GM23338 (cell line): ENCODE data around the gene ITGA4.

Experiments
- CREB1 ChIP-seq: fragments of 250-450 bp; sonication (Bioruptor Pico); IDR thresholded peaks from 2 replicates; pipeline ENCODE4 v1.5.0; 2020; ENCODE audit warnings: low read depth, mild to moderate bottlenecking, moderate library complexity
- EZH2 ChIP-seq: fragments of 200-600 bp; sonication (generic); IDR thresholded peaks from one replicate; pipeline ENCODE4 v1.8.0; 2017; ENCODE audit warnings: antibody characterized with exemption, mild to moderate bottlenecking, low read depth; ENCODE audit not compliant: unreplicated experiment
- EZH2phosphoT487 ChIP-seq: fragments of 200-600 bp; sonication (generic); IDR thresholded peaks from one replicate; pipeline ENCODE4 v1.8.1; 2018; ENCODE audit warnings: antibody characterized with exemption; ENCODE audit not compliant: unreplicated experiment
- JUNB ChIP-seq: IDR thresholded peaks from one replicate; pipeline ENCODE4 v1.6.1; 2016; ENCODE audit warnings: antibody characterized with exemption; ENCODE audit not compliant: unreplicated experiment
- NANOG ChIP-seq: IDR thresholded peaks from 2 replicates; pipeline ENCODE4 v1.6.1; 2016; ENCODE audit warnings: antibody characterized with exemption, borderline replicate concordance
- POLR2AphosphoS5 ChIP-seq: IDR thresholded peaks from 2 replicates; pipeline ENCODE4 v1.6.1; 2016; ENCODE audit warnings: antibody characterized with exemption, low read depth
- STAT1 ChIP-seq: IDR thresholded peaks from one replicate; pipeline ENCODE4 v1.6.1; 2016; ENCODE audit warnings: antibody characterized with exemption; ENCODE audit not compliant: unreplicated experiment
- ZNF331 ChIP-seq: fragments of 250-450 bp; sonication (Bioruptor Pico); IDR thresholded peaks from 2 replicates; pipeline ENCODE4 v1.5.0; 2020; ENCODE audit warnings: low read depth, mild to moderate bottlenecking, moderate library complexity
- TF ChIP-seq, protein P1 (sequence below), 2 experiments: fragments of 200-600 bp in 1 of 2; sonication (generic) in 1 of 2; conservative IDR thresholded peaks; 2 replicates each; pipeline versions ENCODE4 v1.5.1 to v1.6.1; 2016 to 2017; ENCODE audit warnings: antibody characterized with exemption in 2 of 2, low read depth in 2 of 2, mild to moderate bottlenecking in 2 of 2, moderate library complexity in 1 of 2
- TF ChIP-seq, protein P2 (sequence below): IDR thresholded peaks from one replicate; pipeline ENCODE4 v1.6.1; 2018; ENCODE audit warnings: antibody characterized with exemption; ENCODE audit not compliant: unreplicated experiment
- TF ChIP-seq, protein P3 (sequence below): IDR thresholded peaks from 2 replicates; pipeline ENCODE4 v1.6.1; 2016; ENCODE audit warnings: antibody characterized with exemption

DNA sequence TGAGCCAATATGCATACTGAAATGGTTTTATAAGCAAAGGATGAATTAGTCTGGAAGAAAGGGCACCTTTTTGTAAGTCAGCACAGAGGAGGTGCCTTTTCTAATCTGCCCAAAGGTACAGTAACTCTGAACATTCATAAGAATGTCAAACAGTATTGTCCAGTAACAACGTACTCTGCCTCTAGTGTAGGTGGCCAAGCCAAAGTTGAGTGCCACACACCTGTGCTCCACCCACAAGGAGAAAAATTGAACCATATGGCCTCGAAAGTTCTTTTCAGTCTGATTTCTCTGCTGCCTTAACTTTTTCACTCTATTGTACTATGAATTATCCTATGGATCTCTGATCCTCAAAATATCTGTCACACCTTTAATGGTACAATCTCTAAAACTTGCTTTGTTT, 112.9 kb downstream of the ITGA4 start:
- TF ChIP-seq, protein P1, sequence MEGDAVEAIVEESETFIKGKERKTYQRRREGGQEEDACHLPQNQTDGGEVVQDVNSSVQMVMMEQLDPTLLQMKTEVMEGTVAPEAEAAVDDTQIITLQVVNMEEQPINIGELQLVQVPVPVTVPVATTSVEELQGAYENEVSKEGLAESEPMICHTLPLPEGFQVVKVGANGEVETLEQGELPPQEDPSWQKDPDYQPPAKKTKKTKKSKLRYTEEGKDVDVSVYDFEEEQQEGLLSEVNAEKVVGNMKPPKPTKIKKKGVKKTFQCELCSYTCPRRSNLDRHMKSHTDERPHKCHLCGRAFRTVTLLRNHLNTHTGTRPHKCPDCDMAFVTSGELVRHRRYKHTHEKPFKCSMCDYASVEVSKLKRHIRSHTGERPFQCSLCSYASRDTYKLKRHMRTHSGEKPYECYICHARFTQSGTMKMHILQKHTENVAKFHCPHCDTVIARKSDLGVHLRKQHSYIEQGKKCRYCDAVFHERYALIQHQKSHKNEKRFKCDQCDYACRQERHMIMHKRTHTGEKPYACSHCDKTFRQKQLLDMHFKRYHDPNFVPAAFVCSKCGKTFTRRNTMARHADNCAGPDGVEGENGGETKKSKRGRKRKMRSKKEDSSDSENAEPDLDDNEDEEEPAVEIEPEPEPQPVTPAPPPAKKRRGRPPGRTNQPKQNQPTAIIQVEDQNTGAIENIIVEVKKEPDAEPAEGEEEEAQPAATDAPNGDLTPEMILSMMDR (conservative IDR thresholded peaks at IDR 0.05; ENCODE audit: low read depth in 2 of 2): no peak
- TF ChIP-seq POLR2AphosphoS5 (no peak), EZH2 (no peak), JUNB (no peak), EZH2phosphoT487 (no peak), NANOG (no peak), CREB1 (CRISPR knock-in tag) (no peak), STAT1 (no peak), ZNF331 (no peak)
- TF ChIP-seq, protein P2, sequence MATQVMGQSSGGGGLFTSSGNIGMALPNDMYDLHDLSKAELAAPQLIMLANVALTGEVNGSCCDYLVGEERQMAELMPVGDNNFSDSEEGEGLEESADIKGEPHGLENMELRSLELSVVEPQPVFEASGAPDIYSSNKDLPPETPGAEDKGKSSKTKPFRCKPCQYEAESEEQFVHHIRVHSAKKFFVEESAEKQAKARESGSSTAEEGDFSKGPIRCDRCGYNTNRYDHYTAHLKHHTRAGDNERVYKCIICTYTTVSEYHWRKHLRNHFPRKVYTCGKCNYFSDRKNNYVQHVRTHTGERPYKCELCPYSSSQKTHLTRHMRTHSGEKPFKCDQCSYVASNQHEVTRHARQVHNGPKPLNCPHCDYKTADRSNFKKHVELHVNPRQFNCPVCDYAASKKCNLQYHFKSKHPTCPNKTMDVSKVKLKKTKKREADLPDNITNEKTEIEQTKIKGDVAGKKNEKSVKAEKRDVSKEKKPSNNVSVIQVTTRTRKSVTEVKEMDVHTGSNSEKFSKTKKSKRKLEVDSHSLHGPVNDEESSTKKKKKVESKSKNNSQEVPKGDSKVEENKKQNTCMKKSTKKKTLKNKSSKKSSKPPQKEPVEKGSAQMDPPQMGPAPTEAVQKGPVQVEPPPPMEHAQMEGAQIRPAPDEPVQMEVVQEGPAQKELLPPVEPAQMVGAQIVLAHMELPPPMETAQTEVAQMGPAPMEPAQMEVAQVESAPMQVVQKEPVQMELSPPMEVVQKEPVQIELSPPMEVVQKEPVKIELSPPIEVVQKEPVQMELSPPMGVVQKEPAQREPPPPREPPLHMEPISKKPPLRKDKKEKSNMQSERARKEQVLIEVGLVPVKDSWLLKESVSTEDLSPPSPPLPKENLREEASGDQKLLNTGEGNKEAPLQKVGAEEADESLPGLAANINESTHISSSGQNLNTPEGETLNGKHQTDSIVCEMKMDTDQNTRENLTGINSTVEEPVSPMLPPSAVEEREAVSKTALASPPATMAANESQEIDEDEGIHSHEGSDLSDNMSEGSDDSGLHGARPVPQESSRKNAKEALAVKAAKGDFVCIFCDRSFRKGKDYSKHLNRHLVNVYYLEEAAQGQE: no peak
- TF ChIP-seq, protein P3, sequence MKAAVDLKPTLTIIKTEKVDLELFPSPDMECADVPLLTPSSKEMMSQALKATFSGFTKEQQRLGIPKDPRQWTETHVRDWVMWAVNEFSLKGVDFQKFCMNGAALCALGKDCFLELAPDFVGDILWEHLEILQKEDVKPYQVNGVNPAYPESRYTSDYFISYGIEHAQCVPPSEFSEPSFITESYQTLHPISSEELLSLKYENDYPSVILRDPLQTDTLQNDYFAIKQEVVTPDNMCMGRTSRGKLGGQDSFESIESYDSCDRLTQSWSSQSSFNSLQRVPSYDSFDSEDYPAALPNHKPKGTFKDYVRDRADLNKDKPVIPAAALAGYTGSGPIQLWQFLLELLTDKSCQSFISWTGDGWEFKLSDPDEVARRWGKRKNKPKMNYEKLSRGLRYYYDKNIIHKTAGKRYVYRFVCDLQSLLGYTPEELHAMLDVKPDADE: no peak
